Adrenal gland (tissue), 12 donors: Measurements from ENCODE around the gene TPH1. TPM values are rescaled to one million over a fixed set of nuclear protein-coding genes. Genes with fewer than 3 reads are reported as not detected.

ENCODE experiments used
- DNase-seq, 7 donors: peaks; one replicate each; pipeline ENCODE4 v3.0.0-alpha.2; 2019 to 2020
- H3K27ac ChIP-seq, 5 donors: fragments of 200-600 bp; sonication (generic) in 4 of 5; 1 replicate in 3 of 5; 2 replicates in 2 of 5; pipeline versions ENCODE4 v1.5.1 to v1.8.0; 2016 to 2020; ENCODE audit warnings: mild to moderate bottlenecking in 1 of 5
- H3K27me3 ChIP-seq: fragments of 200-600 bp; 2 replicates; pipeline ENCODE4 v1.8.0; 2021
- H3K36me3 ChIP-seq, 2 donors: fragments of 200-600 bp; replicated peaks in 1 of 2; 1 replicate in 1 of 2; 2 replicates in 1 of 2; pipeline versions ENCODE4 v1.5.1 to v1.8.0; 2018 to 2022
- H3K4me1 ChIP-seq, 2 donors: fragments of 200-600 bp; replicated peaks in 1 of 2; 1 replicate in 1 of 2; 2 replicates in 1 of 2; pipeline versions ENCODE4 v1.5.1 to v1.8.0; 2018 to 2021
- H3K4me3 ChIP-seq, 4 donors: fragments of 200-600 bp; sonication (generic) in 3 of 4; one replicate each; pipeline ENCODE4 v1.5.1; 2016 to 2018
- H3K9me3 ChIP-seq, 3 donors: fragments of 200-600 bp; sonication (generic) in 1 of 3; replicated peaks in 1 of 3; 1 replicate in 2 of 3; 2 replicates in 1 of 3; pipeline versions ENCODE4 v1.5.1 to v1.8.0; 2016 to 2021
- CTCF ChIP-seq, 6 experiments: fragments of 450-650 bp in 4 of 6; fragments of 200-600 bp in 2 of 6; sonication (generic) in 1 of 6; IDR thresholded peaks; 1 replicate in 5 of 6; 2 replicates in 1 of 6; pipeline versions ENCODE4 v1.5.1 to v1.8.0; 2016 to 2021; ENCODE audit warnings: antibody characterized with exemption in 6 of 6, mild to moderate bottlenecking in 2 of 6, moderate library complexity in 1 of 6
- POLR2A ChIP-seq, 2 donors: fragments of 450-650 bp; IDR thresholded peaks; one replicate each; pipeline ENCODE4 v1.6.1; 2017; ENCODE audit warnings: antibody characterized with exemption in 2 of 2, mild to moderate bottlenecking in 2 of 2, moderate library complexity in 1 of 2
- WGBS, 4 donors: extraction: QIAGEN DNeasy Blood & Tissue Kit in 2 of 4; methylation state at CpG; one replicate each; pipeline versions ENCODE4 v1.1.5 to v1.1.7; 2013 to 2017; 5-methylcytosine and 5-hydroxymethylcytosine counted together
- intact Hi-C, 2 donors: fragments of 100-400 bp; cut with DNase I; formaldehyde crosslinking; loops; one replicate each; pipeline versions ENCODE4 v1.14.1 to v1.15.0; 2022 to 2023
- polyA plus RNA-seq, 3 donors: library from polyadenylated mRNA; stranded (reverse); fragments of 200-250 nt in 2 of 3; fragments of 350-450 nt in 1 of 3; fragmentation: Illumina TruSeq in 1 of 3; extraction: RNeasy Lipid Tissue Mini Kit (QIAGEN cat#74804) in 1 of 3; gene quantifications; one replicate each; pipeline ENCODE4 v1.2.3, GENCODE V29; 2013 to 2014
- total RNA-seq, 9 donors: library from RNA; depleted of rRNA in 4 of 9; stranded (reverse); fragments of >200 nt in 4 of 9; fragments of 120-200 nt in 1 of 9; fragmentation: NEBNext Ultra II Directional in 1 of 9; extraction: Animal tissue kit (Norgen Biotek cat#: 25700) in 1 of 9; gene quantifications; one replicate each; pipeline versions ENCODE4 v1.1.0 to v1.2.4, GENCODE V29; 2013 to 2023
- donor health status: healthy with polysubstance abuse.
- donor health status: Bipolar disorder and iron deficiency.
- donor health status: DM: yes; HTN: yes; CAD: no.
- donor health status: DM: no; HTN: no; CAD: no.
- donor health status: DM: no; HTN: no; CAD: no.
- donor health status: DM: yes; HTN: yes; CAD: no.

The TPH1 gene
- total and polyA plus RNA-seq, 12 donors, result 0.11 to 0.39 (median 0.16) TPM; not detected in 3

DNA sequence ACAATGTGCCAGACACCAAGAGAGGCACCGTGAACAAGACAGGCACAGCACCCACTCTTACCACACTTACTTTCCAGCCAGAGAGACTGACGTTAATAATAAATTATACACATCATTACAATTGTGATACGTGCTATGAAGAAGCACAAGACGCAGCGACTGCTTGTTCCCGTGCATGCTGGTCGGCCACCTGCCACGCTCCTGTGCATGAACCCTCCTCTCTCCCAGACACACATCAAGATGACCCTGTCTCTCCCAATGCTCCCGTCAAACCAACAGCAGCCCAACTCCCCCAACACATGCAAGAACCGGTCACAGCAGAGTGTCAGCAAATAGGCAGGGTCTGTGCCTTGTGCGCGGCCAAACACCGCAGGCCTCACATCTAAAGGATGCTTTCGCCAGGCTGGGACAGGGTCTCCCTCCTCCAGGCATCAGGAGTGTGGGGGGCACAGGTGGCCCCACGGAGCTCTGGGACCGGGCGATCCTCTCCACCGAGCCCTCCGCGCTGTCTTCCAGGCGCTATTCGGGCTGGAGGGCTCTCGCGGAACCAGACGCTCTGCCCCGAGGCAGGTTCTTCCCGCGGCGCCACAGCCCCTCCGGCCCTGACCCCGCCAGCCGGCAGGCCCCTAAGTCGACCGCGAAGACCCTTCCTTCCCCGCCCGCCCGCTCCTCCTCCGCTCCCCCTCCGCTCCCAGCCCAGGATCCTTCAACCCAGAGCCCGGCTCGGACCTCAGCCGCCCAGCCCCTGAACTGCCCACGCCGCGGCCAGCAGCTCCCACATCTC, 33.8 kb downstream of the TPH1 start:
- WGBS, 4 donors, result 7 to 18% (median 10%) methylated on average over 14 to 46 of the region's 46 CpGs
- TF ChIP-seq POLR2A (IDR thresholded peaks at IDR 0.05) (no peak), CTCF (IDR thresholded peaks at IDR 0.05) (no peak)
- Histone ChIP-seq H3K4me1 (peaks cover 0 to 10% of the 10 kb centered on the region in 2 donors), H3K27me3 (no peaks in the 10 kb centered on the region), H3K27ac (peak overlapping the region in 4 of 5 donors; percentile 50 to 82 (median 74)), H3K36me3 (no peaks in the 10 kb centered on the region), H3K9me3 (no peaks in the 10 kb centered on the region), H3K4me3 (peak overlapping the region in 3 of 4 donors; percentile 28 to 90 (median 83))
- DNase-seq, result peak; percentile 20 to 65 (median 30)
- intact Hi-C loops, result no loop called here

DNA sequence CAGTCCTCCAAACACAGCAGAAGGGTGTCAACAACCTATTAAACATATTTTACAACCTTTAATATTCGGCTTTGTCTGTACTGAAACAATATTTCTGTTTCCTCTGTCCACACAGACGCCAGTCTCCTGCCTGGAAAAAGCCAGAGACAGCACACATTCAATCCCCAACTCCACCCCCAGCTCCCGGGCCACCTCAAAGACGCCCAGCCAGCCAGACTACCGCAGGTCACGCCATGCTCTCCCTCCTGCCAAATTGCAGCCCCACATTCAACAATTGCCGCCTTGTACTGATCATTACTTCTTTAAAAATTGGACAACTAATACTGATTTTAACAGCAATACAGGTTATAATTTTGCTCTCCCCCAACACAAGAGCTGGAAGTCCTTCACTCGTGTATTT, 34.4 kb downstream of the TPH1 start:
- Histone ChIP-seq H3K27me3 (no peaks in the 10 kb centered on the region), H3K9me3 (no peaks in the 10 kb centered on the region), H3K4me3 (no peak overlapping the region), H3K27ac (peak overlapping the region in 1 of 5 donors; percentile 71), H3K36me3 (no peaks in the 10 kb centered on the region), H3K4me1 (peaks cover 0 to 10% of the 10 kb centered on the region in 2 donors)
- 84 to 87% (median 84%) methylated on average over 8 of the region's 8 CpGs for WGBS, 4 donors
- intact Hi-C loops, result no loop called here
- no peak for TF ChIP-seq CTCF (IDR thresholded peaks at IDR 0.05)
- no peak for TF ChIP-seq POLR2A (IDR thresholded peaks at IDR 0.05)
- DNase-seq, result no peak

DNA sequence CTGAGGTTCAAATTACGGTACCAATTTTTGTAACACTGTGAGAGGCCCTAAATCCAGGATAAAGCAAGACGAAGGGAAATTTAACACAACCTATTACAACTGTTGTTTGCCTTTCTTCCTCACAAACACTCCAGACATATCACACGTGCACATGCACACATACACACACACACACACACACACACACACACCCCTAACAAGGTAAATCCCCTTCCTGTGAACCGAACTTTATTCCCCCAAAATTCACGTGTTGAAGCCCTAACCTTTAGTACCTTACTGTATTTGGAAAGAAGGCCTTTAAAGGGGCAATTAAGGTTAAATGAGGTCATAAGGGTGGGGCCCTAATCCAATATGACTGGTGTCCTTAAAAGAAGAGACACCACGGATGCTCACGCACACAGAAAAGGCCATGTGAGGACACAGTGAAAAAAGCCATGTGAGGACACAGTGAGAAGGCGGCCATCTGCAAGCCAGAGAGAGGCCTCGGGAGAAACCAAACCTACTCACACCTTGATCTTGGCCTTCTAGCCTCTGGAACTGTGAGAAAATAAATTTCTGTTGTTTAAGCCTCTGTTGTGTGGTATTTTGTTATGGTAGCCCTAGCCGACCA, 35.0 kb downstream of the TPH1 start:
- no peak for TF ChIP-seq CTCF (IDR thresholded peaks at IDR 0.05)
- no peak for TF ChIP-seq POLR2A (IDR thresholded peaks at IDR 0.05)
- Histone ChIP-seq H3K4me3 (no peak overlapping the region), H3K4me1 (peaks cover 0 to 10% of the 10 kb centered on the region in 2 donors), H3K36me3 (peaks cover 0 to 5% of the 10 kb centered on the region in 2 donors), H3K27me3 (no peaks in the 10 kb centered on the region), H3K27ac (no peak overlapping the region), H3K9me3 (no peaks in the 10 kb centered on the region)
- no peak for DNase-seq
- WGBS, 4 donors, result 85 to 94% (median 91%) methylated on average over 9 to 10 of the region's 10 CpGs
- intact Hi-C loops, result no loop called here

- H3K27ac ChIP-seq, result no peak overlapping the region
- H3K4me3 ChIP-seq, result no peak overlapping the region
- H3K9me3 ChIP-seq, result no peaks in the 10 kb centered on the region
- intact Hi-C loops, result no loop called here
- H3K27me3 ChIP-seq, result no peaks in the 10 kb centered on the region
- H3K4me1 ChIP-seq, result peaks cover 0 to 10% of the 10 kb centered on the region in 2 donors
- H3K36me3 ChIP-seq, result peaks cover 0 to 12% of the 10 kb centered on the region in 2 donors
- no peak for DNase-seq
- TF ChIP-seq POLR2A (IDR thresholded peaks at IDR 0.05) (no peak), CTCF (IDR thresholded peaks at IDR 0.05) (no peak)
These were observed 35.9 kb downstream of the TPH1 start for GRCh38 chr11:18010121-18010670.
